A673 (cell line): ENCODE results near the gene PON3. TPM values are rescaled to one million over a fixed set of nuclear protein-coding genes. Genes with fewer than 3 reads are reported as not detected.
"Not testable (repeated sequence)": the region's sequence is repeated elsewhere in the genome, so short reads cannot be mapped to it uniquely, and the experiment has no call there.

Experiments used
- BruUV-seq: library from RNA; stranded (reverse); fragments of 400-500 nt; replicated peaks from 2 replicates; lab custom pipeline; 2021; lab: Mats Ljungman, UMichigan
- CTCF ChIA-PET: fragments of 300-600 bp; sonication (Branson Sonifier 250); formaldehyde crosslinking; loops from one replicate; lab custom pipeline; 2022; ENCODE audit warnings: antibody characterized with exemption; lab: Charles Lee
- POLR2A ChIA-PET: fragments of 300-600 bp; sonication (Branson Sonifier 250); formaldehyde crosslinking; loops from one replicate; lab custom pipeline; 2022; ENCODE audit warnings: antibody characterized with exemption; ENCODE audit not compliant: low non-redundant PET; lab: Charles Lee
- DNase-seq: peaks from one replicate; pipeline ENCODE4 v3.0.0-alpha.2; 2015; ENCODE audit warnings: low spot score
- H3K27ac ChIP-seq: fragments of 200-600 bp; sonication (generic); 2 replicates; pipeline ENCODE4 v1.5.1; 2016; ENCODE audit warnings: mixed run types, low read depth, mild to moderate bottlenecking, mixed read lengths, antibody characterized with exemption, low read length; ENCODE audit not compliant: poor library complexity, severe bottlenecking
- H3K27me3 ChIP-seq: fragments of 200-600 bp; sonication (generic); replicated peaks from 2 replicates; pipeline ENCODE4 v1.6.1; 2017; ENCODE audit warnings: mixed run types, low read depth, mild to moderate bottlenecking, mixed read lengths, antibody characterized with exemption, low read length; ENCODE audit not compliant: insufficient read depth, poor library complexity
- H3K36me3 ChIP-seq: fragments of 200-600 bp; sonication (generic); 2 replicates; pipeline ENCODE4 v1.6.1; 2016; ENCODE audit warnings: mixed run types, mild to moderate bottlenecking, mixed read lengths, antibody characterized with exemption, low read length; ENCODE audit not compliant: insufficient read depth, poor library complexity, severe bottlenecking
- H3K4me1 ChIP-seq: fragments of 200-600 bp; sonication (generic); 2 replicates; pipeline ENCODE4 v1.6.1; 2017; ENCODE audit warnings: mixed run types, mild to moderate bottlenecking, mixed read lengths, antibody characterized with exemption, low read length; ENCODE audit not compliant: insufficient read depth, poor library complexity, severe bottlenecking
- H3K4me3 ChIP-seq: fragments of 200-600 bp; sonication (generic); 2 replicates; pipeline ENCODE4 v1.5.1; 2016; ENCODE audit warnings: low read depth, mixed run types, mild to moderate bottlenecking, mixed read lengths, low read length; ENCODE audit not compliant: poor library complexity, severe bottlenecking
- H3K9me3 ChIP-seq: fragments of 200-600 bp; sonication (generic); 2 replicates; pipeline ENCODE4 v1.6.1; 2016; ENCODE audit warnings: mixed run types, low read depth, mild to moderate bottlenecking, mixed read lengths, antibody characterized with exemption, low read length; ENCODE audit not compliant: poor library complexity, severe bottlenecking
- CTCF ChIP-seq: fragments of 300-800, 200-600 bp; sonication (generic); conservative IDR thresholded peaks from 2 replicates; pipeline ENCODE4 v1.5.1; 2017; ENCODE audit warnings: low read depth, mild to moderate bottlenecking, antibody characterized with exemption, low read length, moderate library complexity, mixed read lengths
- EZH2 ChIP-seq: fragments of 200-600 bp; sonication (generic); IDR thresholded peaks from 2 replicates; pipeline ENCODE4 v1.6.1; 2017; ENCODE audit warnings: borderline replicate concordance, low read depth, mild to moderate bottlenecking, mixed read lengths, antibody characterized with exemption, low read length; ENCODE audit not compliant: poor library complexity, severe bottlenecking
- intact Hi-C: fragments of 100-400 bp; cut with micrococcal nuclease; formaldehyde crosslinking; loops from one replicate; pipeline ENCODE4 v1.10.0; 2022; ENCODE audit not compliant: unreplicated experiment
- total RNA-seq: library from RNA; stranded (reverse); gene quantifications from 2 replicates; pipeline ENCODE4 v1.2.3, GENCODE V29; 2021

Gene PON3
- total RNA-seq, 1 experiment from 2014 or later = not detected

DNA sequence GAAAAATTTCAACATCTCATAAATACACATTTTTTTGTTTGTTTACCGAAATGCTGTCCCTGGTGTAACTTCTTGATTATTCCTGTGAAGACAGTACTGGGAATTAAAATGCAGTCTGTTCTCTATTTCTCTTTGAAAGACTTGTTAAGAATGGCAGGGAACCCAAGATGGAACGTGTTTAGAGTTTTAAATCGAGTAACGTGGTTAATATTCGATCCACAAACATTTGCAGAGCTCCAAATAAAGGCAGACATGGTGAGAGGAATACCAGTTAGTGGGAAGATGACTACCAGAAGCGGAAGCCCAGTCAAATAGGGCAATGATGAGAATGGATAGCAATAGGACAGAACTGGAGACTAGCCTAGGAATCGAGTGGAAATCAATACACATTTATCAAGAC lies 6.7 kb downstream of the PON3 start:
- ChIA-PET CTCF (no interaction called here), POLR2A (no interaction called here)
- H3K27me3 ChIP-seq = no peaks in the 10 kb centered on the region
- H3K4me1 ChIP-seq = no peaks in the 10 kb centered on the region
- no peak overlapping the region for H3K4me3 ChIP-seq
- H3K36me3 ChIP-seq = no peaks in the 10 kb centered on the region
- no peak for DNase-seq
- no peak for TF ChIP-seq CTCF
- no peak for TF ChIP-seq EZH2
- intact Hi-C loops = no loop called here
- no peaks in the 10 kb centered on the region for H3K9me3 ChIP-seq
- H3K27ac ChIP-seq = no peak overlapping the region
- BruUV-seq = no TSS peak

- BruUV-seq, H3K4me1 ChIP-seq, DNase-seq, H3K4me3 ChIP-seq, H3K9me3 ChIP-seq, intact Hi-C loops, POLR2A ChIA-PET, CTCF ChIA-PET, H3K27me3 ChIP-seq, H3K27ac ChIP-seq, H3K36me3 ChIP-seq: not testable (repeated sequence)
Measured at GRCh38 chr7:95379457-95379856, 16.7 kb downstream of the PON3 start.

- BruUV-seq = no TSS peak
- Histone ChIP-seq H3K4me3 (no peak overlapping the region), H3K27me3 (no peaks in the 10 kb centered on the region), H3K36me3 (no peaks in the 10 kb centered on the region), H3K9me3 (no peaks in the 10 kb centered on the region), H3K4me1 (no peaks in the 10 kb centered on the region), H3K27ac (no peak overlapping the region)
- intact Hi-C loops = no loop called here
- CTCF ChIA-PET = interaction anchor here (0.7 kb wide), 1 partner anchor 1567 kb away, joined by 3 read pairs; no protein-coding TSS in a partner anchor
- POLR2A ChIA-PET = no interaction called here
- TF ChIP-seq EZH2 (no peak), CTCF (no peak)
- no peak for DNase-seq
Measured at GRCh38 chr7:95376632-95377400, 19.4 kb downstream of the PON3 start.
